GM21529 (cell line): ENCODE data around the gene ZNF462.

Experiments
- ATAC-seq: cut with Tn5 transposase; IDR thresholded peaks from one replicate; pipeline ENCODE4 v1.9.1; 2021; ENCODE audit not compliant: unreplicated experiment

The ZNF462 gene

GRCh38 chr9:106861640-106862109, 1.3 kb upstream of the ZNF462 start:
- no peak for ATAC-seq

DNA sequence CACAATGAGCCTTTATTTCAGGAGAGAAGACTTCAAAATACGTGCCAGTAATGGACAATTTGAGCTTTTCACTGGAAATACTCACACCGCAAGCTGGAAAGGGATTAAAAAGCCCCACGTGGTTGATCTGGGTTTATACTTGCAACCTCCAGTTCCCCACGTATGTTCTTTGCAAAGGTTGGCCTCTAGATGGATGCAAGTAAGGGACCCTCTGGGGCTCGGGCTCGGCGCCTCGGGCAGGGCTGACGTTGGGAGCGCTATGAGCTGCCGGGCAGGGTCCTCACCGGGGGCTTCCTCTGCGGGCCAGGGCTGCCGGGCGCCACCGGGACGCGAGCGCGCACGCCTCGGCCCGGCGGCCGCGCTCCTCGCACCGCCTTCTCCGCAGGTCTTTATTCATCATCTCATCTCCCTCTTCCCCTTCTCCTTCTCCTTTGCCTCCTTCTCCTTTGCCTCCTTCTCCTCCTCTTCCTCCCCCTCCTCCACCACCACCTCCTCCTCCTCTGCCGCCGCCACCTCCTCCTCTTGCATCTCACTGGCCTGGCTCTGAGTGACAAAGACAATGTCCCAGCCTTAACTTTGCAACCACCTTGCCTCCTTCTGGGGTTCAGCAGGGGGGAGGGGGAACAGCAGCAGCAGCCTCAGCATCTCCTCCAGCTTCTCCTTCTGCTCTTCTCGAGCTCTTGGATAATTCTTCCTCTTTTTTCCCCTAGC, 701 bp upstream of the ZNF462 start:
- ATAC-seq, result no peak

- ATAC-seq, result no peak
Observed at GRCh38 chr9:106864373-106865143, 1.6 kb downstream of the ZNF462 start.

GRCh38 chr9:106866243-106866642, 3.3 kb downstream of the ZNF462 start:
- no peak for ATAC-seq

DNA sequence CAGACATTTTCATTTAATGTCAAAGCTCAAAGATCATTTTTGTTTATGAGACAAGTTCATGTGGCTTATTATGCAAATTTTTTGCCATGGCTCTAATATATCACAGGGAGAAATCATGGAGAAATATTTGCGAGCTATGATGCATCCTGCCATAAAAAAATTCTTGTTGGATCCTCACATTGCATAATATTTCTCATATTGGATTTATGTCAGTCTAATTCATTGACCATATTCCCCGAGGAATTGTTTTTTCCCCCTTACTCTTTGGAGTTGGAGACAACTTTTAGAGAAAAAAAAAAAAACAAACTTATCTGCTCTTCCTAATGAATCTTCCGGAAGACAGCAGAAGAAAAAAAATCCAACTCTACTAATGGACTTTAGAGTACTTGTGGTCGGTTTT, 4.3 kb downstream of the ZNF462 start:
- no peak for ATAC-seq

DNA sequence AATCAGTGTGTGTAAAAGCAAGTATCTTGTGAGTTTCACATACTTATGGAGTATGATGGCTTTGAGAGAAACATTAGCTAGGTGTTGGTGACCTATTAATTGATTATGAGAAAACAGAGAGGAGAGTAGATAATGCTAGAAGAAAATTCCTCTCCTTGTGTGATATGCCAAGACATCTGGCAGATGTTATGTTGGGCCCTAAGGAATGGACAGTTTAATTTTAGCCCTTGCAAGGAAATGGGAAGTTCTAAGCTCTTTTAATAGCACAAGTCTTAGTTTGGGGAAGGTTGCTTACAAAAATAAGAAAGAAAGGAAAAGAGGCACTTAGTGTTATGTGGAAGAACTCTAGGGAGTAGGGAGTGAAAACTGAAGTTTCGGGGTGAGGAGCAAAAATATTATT, 5.1 kb downstream of the ZNF462 start:
- no peak for ATAC-seq

GRCh38 chr9:106868565-106868964, 5.6 kb downstream of the ZNF462 start:
- no peak for ATAC-seq

GRCh38 chr9:106869028-106869427, 6.1 kb downstream of the ZNF462 start:
- no peak for ATAC-seq

- ATAC-seq, result no peak
Observed at GRCh38 chr9:106869458-106869857, 6.5 kb downstream of the ZNF462 start.

DNA sequence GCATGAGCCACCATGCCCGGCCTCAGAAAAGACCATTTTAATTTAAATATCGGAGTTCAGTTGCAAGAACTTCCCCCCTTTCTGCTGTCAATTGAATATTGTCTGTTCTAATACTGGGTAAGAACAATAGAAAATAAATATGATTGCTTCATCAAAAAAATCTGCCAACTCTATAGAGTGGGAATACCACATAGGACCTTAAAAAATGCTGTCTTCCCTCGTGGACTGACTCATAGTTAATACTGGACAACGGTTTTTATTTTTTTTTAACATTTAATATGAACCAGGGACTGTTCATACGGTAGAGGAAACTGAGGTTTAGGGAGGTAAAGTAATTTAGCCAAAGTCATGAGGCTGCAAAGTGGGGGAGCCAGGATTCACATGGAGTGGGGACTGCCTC, 9.7 kb downstream of the ZNF462 start:
- ATAC-seq, result no peak

DNA sequence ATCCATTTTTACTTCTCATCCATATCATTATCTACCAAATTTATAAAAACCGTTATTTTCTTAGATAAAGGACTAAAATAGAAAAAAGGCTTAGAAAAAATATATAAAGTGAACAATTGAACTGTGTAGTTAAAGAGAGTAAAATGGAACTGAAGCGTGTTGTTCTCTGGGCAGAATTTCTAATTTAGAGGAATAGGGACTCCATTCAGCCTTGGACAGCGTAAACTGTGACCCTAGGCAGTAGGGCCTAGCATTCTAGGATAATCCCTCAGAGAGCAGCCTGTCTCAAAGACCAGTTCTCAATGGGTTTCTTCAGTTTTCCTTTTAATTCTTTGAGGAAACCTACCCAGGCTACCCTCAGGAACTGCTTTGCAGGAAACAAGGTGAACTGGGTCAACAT, 11.1 kb downstream of the ZNF462 start:
- no peak for ATAC-seq

GRCh38 chr9:106874652-106875051, 11.7 kb downstream of the ZNF462 start:
- no peak for ATAC-seq

GRCh38 chr9:106875529-106875928, 12.6 kb downstream of the ZNF462 start:
- ATAC-seq, result no peak

- ATAC-seq, result no peak
Observed at GRCh38 chr9:106877345-106877744, 14.4 kb downstream of the ZNF462 start.

DNA sequence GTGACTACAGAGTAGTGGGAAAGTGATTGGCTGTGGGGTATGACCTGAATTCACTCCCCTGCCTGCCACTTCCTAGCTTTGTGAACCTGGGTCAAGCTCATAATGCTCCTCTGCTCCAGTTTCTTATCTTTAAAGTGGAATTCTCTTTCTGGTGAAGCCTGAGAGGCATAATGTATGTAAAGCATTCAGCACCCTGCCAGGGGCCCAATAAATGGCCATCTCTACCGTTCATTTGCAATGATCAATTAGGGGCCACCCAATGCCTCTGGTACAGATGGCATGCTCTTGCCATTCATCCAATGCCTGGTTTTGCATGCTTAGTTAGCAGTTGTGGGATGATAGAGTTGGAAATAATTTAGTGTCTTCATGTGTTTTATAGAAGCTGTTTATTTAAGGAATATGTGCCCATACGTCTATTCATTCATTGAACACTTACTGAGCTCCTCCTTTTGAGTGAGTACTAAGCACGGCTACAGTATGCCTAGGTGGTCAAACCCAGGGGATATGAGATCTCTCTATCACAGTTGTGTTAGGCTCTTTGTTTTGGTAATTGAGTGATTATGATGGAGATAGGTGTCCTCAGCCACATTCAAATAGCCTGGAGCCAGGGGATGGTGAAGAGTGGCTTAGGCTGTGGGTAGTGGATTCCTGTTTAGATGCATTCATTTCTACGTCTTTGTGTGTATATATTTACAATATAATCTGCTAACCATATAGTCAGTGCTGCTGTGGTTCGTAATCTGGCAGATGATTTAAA, 15.3 kb downstream of the ZNF462 start:
- no peak for ATAC-seq

GRCh38 chr9:106878934-106879333, 16.0 kb downstream of the ZNF462 start:
- no peak for ATAC-seq

GRCh38 chr9:106879439-106879882, 16.5 kb downstream of the ZNF462 start:
- no peak for ATAC-seq

DNA sequence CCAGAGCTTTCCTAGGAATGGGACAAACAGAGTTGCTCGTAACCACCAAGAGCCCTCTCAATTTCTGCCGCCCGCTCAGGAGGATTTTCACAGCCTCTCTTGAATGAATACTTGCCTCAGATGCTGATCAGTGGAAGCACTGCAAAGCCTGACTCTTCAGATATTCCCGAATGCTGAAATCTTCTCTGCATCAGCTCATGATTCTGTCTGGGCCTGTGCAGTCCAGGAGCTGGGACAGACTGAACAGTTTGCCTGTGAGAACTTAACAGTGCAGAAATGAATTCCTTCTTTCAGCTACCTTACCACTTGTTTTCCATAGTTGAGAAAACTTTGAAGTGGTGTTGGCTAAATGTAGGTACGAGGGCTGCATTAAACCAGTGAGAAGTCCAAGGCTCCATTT, 17.1 kb downstream of the ZNF462 start:
- no peak for ATAC-seq

GRCh38 chr9:106880863-106881262, 17.9 kb downstream of the ZNF462 start:
- no peak for ATAC-seq

DNA sequence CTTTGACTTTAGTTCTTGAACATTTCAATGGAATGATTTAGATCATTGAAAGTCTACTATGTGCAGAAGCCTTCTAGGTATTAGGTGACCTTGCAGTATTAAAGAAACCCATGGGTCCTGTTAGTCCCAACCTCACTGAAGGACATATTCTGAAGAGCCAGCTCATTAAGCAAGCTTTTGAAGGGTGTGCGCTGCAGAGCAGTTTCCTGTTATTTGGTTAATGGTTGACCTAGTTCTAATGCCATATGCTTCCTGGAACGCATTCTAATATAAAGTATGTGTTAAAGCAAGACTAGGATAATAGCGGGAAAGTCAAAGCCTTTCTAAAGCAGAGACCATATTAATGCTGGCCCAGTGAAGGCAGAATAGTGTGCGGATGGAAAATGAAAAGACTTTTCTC, 20.1 kb downstream of the ZNF462 start:
- ATAC-seq, result no peak

- no peak for ATAC-seq
Observed at GRCh38 chr9:106883626-106884190, 20.7 kb downstream of the ZNF462 start.
